GM12891 (cell line): ENCODE measurements around the gene NTS. TPM values are rescaled to one million over a fixed set of nuclear protein-coding genes. Genes with fewer than 3 reads are reported as not detected.

Experiments used
- DNase-seq: peaks from one replicate; pipeline ENCODE4 v3.0.0; 2011; ENCODE audit warnings: low spot score; ENCODE audit not compliant: insufficient read length
- FAIRE-seq: peaks from 2 replicates; lab custom pipeline; 2011; peaks lifted over from hg19 to GRCh38; lab: Jason Lieb, UNC
- PAX5 ChIP-seq: IDR thresholded peaks from 2 replicates; pipeline ENCODE4 v1.6.1; 2011; ENCODE audit warnings: low read length, moderate library complexity, mild to moderate bottlenecking; ENCODE audit not compliant: insufficient read depth, severe bottlenecking
- POLR2A ChIP-seq: IDR thresholded peaks from 2 replicates; pipeline ENCODE4 v1.6.1; 2011; ENCODE audit warnings: low read depth, low read length, control low read depth
- POLR2AphosphoS5 ChIP-seq: IDR thresholded peaks from 2 replicates; pipeline ENCODE4 v1.6.1; 2011; ENCODE audit warnings: low read depth, low read length, control low read depth
- POU2F2 ChIP-seq: IDR thresholded peaks from 2 replicates; pipeline ENCODE4 v1.6.1; 2011; ENCODE audit warnings: low read depth, mild to moderate bottlenecking, control low read depth, low read length, moderate library complexity
- SPI1 ChIP-seq: IDR thresholded peaks from 2 replicates; pipeline ENCODE4 v1.6.1; 2011; ENCODE audit warnings: low read depth, low read length, control low read depth
- TAF1 ChIP-seq: IDR thresholded peaks from 2 replicates; pipeline ENCODE4 v1.6.1; 2011; ENCODE audit warnings: low read depth, low read length, control low read depth
- polyA plus RNA-seq: library from polyadenylated mRNA; unstranded; fragments of >200 nt; gene quantifications from one replicate; pipeline ENCODE4 v1.2.1, GENCODE V29; 2012; ENCODE audit warnings: low read depth, missing spikeins, inconsistent platforms; ENCODE audit not compliant: missing spikeins

The NTS gene
- polyA plus RNA-seq, result not detected

GRCh38 chr12:85874031-85874461 lies at the start of gene NTS:
TSS of gene NTS (plus strand) at chr12:85874295. CDS start at chr12:85874404, 109 bp downstream.
- TF ChIP-seq TAF1 (no peak), SPI1 (peak; percentile 97)
- FAIRE-seq, result no peak
- DNase-seq, result no peak

GRCh38 chr12:85825746-85826145 lies 48.3 kb upstream of the NTS start:
- no peak for DNase-seq

GRCh38 chr12:85828576-85828975 lies 45.5 kb upstream of the NTS start:
- no peak for DNase-seq
- no peak for FAIRE-seq
- TF ChIP-seq POU2F2 (no peak), PAX5 (no peak), TAF1 (no peak), POLR2A (no peak), POLR2AphosphoS5 (no peak), SPI1 (no peak)

More at GRCh38 chr12:85825746-85826145, 48.3 kb upstream of the NTS start:
- TF ChIP-seq POLR2A (no peak), POU2F2 (no peak)
- FAIRE-seq, result no peak

GRCh38 chr12:85829391-85829790 lies 44.7 kb upstream of the NTS start:
- FAIRE-seq, result no peak

GRCh38 chr12:85831327-85831990 lies 42.6 kb upstream of the NTS start:
- TF ChIP-seq POLR2A, result no peak
- no peak for TF ChIP-seq POLR2AphosphoS5
- TF ChIP-seq POU2F2, result no peak
- no peak for TF ChIP-seq SPI1
- no peak for TF ChIP-seq TAF1
- TF ChIP-seq PAX5, result no peak
- FAIRE-seq (no peak), DNase-seq (no peak)

More at GRCh38 chr12:85829391-85829790, 44.7 kb upstream of the NTS start:
- DNase-seq, result no peak
- TF ChIP-seq TAF1 (no peak), POLR2A (no peak), POU2F2 (no peak), PAX5 (no peak), SPI1 (no peak), POLR2AphosphoS5 (no peak)

- no peak for FAIRE-seq
- no peak for DNase-seq
- TF ChIP-seq POLR2A, result no peak
These were observed 40.5 kb upstream of the NTS start for GRCh38 chr12:85833579-85833978.

- TF ChIP-seq POU2F2 (no peak), POLR2A (no peak), PAX5 (no peak), TAF1 (no peak), SPI1 (no peak), POLR2AphosphoS5 (no peak)
These were observed 39.7 kb upstream of the NTS start for GRCh38 chr12:85834378-85834777.

GRCh38 chr12:85835426-85836196 lies 38.5 kb upstream of the NTS start:
- no peak for DNase-seq
- TF ChIP-seq TAF1, result no peak
- TF ChIP-seq POLR2A, result no peak
- TF ChIP-seq SPI1, result no peak
- TF ChIP-seq POU2F2, result no peak
- TF ChIP-seq POLR2AphosphoS5, result no peak
- TF ChIP-seq PAX5, result no peak
- FAIRE-seq, result no peak

More at GRCh38 chr12:85834378-85834777, 39.7 kb upstream of the NTS start:
- DNase-seq (no peak), FAIRE-seq (no peak)

GRCh38 chr12:85836197-85837090 lies 37.7 kb upstream of the NTS start, which contains the start of gene RASSF9:
TSS of gene RASSF9 (minus strand) at chr12:85836409. CDS start at chr12:85836201, 208 bp downstream.
- TF ChIP-seq SPI1 (no peak), POLR2A (no peak), POU2F2 (no peak), PAX5 (no peak), POLR2AphosphoS5 (no peak), TAF1 (no peak)
- FAIRE-seq (no peak), DNase-seq (no peak)
